Inflammatory macrophage treated with lipopolysaccharide for 4 hours (primary cell): ENCODE data around the gene IDH3G.
"Not testable (repeated sequence)": the region's sequence is repeated elsewhere in the genome, so short reads cannot be mapped to it uniquely, and the experiment has no call there.

Source experiments
- DNase-seq: peaks from one replicate; pipeline ENCODE4 v3.0.0-alpha.2; 2020

IDH3G gene

DNA sequence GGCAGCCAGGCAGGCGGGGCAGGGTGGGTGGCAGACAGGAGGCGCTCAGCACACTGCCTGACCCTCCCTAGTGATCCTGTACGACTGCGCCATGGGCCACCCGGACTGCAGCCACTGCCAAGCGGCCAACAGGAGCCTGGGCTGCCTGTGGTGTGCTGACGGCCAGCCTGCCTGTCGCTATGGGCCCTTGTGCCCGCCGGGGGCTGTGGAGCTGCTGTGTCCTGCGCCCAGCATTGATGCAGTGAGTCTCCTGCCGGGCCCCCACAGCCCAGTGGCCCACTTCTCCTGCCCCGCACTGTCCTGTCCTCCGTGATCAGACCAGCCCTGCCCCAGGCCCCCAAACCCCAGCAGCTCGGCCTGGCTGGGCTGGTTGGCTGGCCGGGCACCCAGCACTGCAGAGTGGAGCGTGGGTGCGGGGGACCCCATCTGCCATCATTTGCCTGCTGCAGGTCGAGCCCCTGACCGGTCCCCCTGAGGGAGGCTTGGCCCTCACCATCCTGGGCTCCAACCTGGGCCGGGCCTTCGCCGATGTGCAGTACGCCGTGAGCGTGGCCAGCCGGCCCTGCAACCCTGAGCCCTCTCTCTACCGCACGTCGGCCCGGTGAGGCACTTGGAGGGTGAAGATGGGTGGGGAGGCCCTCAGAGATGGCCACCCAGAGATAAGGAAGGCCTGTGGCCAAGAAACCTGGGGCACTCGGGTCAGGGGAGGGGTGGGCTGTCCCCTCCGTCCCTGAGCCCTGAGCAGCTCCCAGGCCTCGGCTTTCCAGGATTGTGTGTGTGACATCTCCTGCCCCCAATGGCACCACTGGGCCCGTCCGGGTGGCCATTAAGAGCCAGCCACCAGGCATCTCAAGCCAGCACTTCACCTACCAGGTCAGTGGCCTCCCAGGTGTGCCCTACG is 22.5 kb downstream of the IDH3G start:
- no peak for DNase-seq

GRCh38 chrX:153770601-153771414 is 23.4 kb downstream of the IDH3G start:
- DNase-seq = no peak

DNA sequence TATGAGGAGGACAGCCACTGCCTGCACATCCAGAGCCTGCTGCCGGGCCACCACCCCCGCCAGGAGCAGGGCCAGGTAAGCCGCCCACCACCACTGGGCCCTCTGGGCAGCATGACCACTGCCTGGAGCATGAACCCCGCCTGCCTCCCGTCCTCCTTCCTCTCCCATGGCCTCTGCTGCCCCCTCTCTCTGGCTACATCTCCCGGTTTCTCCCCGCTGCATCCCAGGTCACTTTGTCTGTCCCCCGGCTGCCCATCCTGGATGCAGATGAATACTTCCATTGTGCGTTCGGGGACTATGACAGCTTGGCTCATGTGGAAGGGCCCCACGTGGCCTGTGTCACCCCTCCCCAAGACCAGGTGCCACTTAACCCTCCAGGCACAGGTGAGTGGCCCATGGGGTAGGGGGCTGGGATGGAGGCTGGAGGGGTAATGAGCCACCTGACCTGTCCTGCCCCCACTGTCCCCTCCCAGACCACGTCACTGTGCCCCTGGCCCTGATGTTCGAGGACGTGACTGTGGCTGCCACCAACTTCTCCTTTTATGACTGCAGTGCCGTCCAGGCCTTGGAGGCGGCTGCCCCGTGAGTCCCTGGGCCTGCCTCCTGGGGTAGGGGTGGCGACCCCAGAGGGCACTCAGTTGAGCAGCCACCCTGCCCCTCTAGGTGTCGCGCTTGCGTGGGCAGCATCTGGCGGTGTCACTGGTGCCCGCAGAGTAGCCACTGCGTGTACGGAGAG is 24.1 kb downstream of the IDH3G start:
- DNase-seq = no peak

DNA sequence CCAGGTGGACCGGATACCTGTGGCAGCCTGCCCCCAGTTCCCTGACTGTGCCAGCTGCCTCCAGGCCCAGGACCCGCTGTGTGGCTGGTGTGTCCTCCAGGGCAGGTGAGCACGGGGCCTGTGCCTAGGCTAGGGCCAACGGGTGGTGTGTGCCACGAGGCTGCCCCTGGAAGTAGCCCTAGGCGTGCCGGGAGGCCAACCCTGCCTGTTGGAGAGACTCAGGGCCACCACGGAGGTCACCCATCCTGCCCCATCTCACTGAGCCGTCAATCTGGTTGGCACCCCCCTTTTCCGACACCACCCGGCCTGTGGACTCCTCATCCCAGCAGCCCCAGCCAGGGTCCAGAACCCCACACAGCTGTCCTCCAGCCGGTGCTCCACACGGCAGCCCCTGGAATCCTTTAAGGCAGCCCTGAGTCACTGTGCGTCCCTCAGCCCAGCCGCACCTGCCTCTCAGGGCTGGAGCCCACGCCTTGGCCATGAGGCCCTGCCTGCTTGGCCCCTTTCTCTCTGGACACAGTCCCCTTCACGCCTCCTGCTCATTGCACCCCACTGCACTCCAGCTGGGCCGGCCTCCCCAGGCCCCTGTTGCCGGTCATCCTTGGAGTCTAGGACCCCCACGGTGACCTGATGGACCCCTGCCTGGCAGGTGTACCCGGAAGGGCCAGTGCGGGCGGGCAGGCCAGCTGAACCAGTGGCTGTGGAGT is 24.9 kb downstream of the IDH3G start:
- DNase-seq = no peak

DNA sequence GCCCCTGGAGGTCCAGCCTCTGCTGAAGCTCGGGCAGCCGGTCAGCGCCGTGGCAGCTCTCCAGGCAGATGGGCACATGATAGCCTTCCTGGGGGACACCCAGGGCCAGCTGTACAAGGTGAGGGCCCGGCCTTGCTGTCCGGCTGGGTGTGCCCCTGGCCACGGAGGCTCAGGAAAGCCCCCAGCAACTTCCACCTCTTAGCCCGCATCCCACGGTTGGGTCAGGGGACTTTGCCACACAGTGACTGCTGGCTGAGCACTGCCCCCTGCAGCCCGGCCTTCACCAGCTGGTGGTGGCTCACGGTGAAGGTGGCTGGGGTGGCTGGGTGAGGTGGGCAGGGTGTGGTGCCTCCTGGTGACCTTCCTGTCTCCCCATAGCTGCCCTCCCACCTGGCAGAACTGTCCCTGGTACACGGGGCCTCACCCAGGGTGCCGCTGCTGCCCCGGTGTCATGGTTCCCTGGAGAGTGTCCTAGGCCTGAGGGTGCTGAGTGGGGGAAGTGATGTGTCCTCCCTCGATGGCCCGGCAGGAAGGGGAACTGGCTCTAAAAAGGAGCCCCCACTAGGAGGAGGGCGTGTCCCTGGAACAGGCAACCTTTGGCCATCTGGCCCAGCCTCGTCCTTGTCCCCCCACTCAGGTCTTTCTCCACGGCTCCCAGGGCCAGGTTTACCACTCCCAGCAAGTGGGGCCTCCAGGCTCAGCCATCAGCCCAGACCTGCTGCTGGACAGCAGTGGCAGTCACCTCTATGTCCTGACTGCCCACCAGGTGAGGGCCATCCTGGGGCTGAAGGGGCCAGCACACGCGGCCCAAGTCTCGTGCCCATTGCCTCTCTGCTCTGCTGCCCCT is 25.6 kb downstream of the IDH3G start:
- DNase-seq = no peak

DNA sequence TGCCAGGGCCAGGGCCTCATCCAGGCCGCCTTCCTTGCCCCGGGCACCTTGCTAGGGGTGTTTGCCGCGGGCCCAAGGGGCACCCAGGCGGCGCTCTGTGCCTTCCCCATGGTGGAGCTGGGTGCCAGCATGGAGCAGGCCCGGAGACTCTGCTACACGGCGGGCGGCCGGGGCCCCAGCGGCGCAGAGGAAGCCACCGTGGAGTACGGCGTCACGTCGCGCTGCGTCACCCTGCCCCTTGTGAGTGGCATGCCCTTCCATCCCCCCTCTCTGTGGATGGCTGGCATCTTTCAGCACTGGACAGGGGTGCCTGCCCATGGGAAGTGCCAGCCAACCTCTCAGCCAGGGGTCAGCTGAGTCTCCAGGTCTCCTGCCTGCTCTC is 26.5 kb downstream of the IDH3G start:
- DNase-seq = no peak

GRCh38 chrX:153766871-153767673 is 27.1 kb downstream of the IDH3G start:
- DNase-seq = no peak

DNA sequence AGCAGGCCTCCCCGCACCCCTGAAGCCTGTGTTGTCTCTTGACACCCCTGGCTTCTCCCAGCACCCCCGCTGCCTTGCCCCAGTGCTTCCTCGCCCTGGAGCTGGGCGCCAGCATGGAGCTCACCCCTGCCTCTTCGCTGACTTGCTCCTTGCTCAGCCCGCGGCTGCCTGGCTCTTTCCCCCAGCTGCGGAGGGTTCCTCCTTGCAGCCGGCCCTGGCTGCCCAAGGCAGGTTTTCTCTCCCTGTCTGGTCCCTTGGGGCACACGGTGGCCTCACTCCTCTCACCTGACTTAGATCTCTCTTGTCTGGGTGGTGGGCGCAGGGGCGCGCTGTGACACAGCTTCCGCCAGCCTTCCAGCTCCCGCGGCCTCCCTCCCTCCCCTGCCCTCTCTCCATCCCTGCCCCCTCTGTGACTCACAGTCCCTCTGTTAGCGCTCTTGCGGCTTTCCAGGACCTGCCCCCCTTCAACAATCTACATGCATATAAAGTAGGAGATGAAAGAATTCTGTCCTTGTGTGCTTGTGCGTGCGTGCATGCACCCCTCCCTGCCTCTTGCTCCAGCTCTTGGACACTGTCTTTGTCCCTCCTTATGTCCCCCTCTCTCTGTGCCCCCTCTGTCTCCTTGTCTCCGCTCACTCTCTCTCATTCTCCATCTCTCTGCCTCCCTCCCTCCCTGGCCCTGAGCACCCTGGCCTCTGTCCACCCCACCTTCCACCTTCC is 27.9 kb downstream of the IDH3G start:
- peak; percentile 16 for DNase-seq

DNA sequence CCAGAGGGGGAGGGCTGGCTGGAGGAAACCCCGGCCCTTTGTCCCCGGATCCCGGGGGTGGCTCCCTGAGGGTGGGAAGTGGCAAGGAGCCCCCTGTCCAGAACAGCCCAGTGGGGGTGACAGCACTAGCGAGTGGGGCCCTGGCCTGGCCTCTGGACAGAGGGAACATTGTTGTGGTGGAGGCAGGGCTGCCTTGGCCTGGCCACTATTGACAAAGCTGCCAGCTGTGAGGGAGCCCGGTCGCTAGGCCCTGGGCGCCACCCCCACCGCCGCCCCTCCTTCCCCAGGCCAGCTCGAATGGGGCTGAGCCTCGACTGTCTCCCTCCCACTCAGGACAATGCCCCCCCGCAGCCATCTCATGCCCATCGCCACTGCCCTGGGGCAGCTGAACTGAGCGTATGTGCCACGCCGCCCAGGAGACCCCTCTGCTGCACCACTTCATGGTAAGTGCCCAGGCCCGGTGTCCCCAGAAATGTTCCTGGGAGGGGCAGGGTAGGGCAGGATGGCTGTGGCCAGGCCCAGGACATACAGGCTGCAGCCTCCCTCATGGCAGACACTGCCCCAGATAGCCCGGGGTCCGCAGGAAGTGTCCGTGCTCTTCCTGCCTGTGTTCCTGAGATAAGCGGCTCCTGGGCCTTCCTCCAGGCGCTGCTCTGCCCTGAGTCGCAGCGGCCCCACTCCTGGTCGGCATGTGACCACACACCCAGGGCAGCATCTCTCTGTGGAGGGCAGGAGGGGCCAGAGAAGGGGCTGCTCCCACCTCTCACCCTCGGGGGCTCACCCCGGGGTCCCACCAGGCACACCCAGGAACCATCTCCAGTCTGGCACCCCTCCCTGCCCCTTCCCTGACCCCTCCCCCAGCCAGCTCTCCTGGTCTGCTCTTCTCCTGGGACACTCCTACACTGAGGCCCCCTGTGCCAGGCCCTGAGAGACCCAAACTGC is 28.8 kb downstream of the IDH3G start:
- DNase-seq = no peak

DNA sequence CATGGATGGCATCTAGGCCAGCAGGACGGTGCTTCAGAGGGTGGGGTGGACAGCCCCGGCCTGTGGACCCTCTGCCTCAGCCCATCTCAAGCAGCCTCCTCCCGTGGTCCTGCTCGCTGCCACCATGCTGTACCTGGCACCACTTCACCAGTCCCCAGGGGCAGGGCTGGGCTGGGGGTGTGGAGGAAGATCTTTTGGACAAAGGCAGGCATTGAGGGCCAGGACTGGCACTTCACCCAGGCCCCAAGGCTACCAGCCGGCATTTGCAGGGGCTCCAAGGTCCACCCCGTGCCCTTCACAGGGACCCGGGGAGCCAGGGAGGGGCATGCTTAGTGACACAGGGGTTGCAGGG is 29.4 kb downstream of the IDH3G start:
- no peak for DNase-seq

DNA sequence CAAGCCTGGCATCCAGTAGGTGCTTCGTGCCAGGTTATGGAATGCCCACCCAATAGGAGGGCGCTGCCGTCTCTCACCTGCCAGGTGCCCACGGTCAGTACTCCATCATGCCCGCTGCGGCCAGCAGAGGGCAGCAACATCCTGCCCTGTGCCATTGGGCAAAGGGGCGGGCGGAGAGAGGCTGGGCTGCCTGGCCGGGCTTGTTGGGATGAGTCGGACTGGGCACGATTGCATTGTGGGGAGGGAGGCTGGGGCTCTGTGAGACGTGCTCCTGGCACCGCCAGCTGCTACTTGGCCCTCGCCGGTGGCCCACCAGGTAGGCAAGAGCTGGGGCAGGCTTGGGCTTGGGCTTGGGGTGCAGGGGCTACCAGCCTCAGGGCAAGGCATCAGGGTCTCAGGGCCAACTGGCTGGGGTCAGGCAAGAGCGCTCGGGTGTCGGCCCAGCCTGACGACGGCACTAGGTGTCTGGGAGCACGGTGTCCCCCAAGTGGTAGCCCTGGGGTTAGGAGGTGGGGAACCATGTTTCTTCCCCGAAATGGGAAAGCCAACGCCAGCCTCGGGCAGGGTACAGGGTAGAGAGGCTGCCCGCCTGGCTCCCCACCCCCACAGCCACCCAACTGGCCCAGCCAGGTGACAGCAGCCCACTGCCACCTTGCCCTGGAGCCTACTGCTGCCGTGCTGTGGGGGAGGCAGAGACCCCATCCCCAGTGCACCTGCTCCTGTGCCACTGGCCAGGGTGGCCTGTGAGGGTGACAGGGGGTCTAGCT is 30.0 kb downstream of the IDH3G start, which contains the start of gene PLXNB3:
Gene PLXNB3, plus strand, starts transcription at position 261 of the 767 bp plus-strand sequence. CDS start 1,287 bp downstream, outside the sequence.
- DNase-seq = peak; percentile 65

DNA sequence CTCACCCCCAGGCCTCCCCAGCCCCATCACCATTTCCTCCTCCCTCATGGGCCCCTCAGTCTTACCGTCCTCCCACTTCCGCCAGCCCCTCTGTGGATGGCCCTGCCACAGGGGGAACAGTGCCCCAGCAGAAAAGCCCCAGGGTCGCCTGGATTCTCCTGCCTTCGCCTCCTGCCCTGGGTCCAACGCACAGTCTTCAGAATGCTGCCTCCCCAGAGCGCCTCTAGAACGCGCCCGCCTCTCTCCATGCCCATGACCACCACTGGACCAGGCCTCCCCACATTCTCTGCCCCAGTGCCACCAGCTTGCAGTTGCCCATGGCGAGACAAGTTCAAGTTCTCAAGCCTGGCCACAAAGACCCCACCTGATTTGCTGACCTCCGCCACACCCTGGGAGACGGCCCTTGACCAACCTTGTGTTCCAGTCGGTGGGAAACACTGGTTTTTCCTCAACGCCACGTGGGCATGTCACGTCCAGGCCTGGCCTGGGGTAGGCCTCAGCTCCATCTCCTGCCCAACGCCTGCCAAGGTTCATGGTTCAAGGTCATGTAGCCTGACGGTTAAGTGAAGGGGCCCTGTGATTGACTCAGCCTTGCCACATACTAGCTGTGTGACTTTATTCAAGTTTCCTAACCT is 30.8 kb downstream of the IDH3G start:
- no peak for DNase-seq

GRCh38 chrX:153762626-153763173 is 31.5 kb downstream of the IDH3G start:
- no peak for DNase-seq

DNA sequence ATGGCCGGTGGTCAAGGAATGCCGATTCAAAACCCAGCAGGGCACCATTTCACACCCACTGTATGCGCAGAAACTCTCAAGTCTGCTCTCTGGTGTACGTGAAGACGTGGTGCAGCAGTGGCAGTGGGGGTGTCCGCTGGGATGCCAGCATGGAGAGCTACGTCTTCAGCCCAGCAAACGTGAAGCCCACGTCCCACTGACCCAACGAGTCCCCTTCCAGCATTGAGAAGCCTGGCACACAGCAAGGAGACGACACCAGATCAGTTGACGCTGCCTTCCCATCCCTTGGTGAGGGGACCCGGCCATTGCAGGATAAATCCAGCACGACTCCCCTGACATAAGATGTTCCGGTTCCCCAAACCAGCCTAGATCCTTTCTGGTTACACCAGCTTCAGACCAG is 32.3 kb downstream of the IDH3G start:
- DNase-seq = no peak

GRCh38 chrX:153755136-153755535 is 39.0 kb downstream of the IDH3G start:
- no peak for DNase-seq

GRCh38 chrX:153750127-153750774 is 43.9 kb downstream of the IDH3G start:
- no peak for DNase-seq

- not testable (repeated sequence) for DNase-seq
Measured at GRCh38 chrX:153749017-153749416, 45.2 kb downstream of the IDH3G start.
